Right atrium auricular region (tissue), 2 donors: ENCODE measurements around the gene ULK1. TPM values are rescaled to one million over a fixed set of nuclear protein-coding genes. Genes with fewer than 3 reads are reported as not detected.

Source experiments
- DNase-seq: peaks from one replicate; pipeline ENCODE4 v3.0.0-alpha.2; 2019; ENCODE audit warnings: low spot score
- H3K27ac ChIP-seq, 2 donors: fragments of 200-600 bp; sonication (generic); 1 replicate in 1 of 2; 2 replicates in 1 of 2; pipeline ENCODE4 v1.5.1; 2016 to 2019
- H3K27me3 ChIP-seq, 2 donors: fragments of 200-600 bp; sonication (generic); one replicate each; pipeline versions ENCODE4 v1.5.1 to v1.6.0; 2017 to 2019
- H3K36me3 ChIP-seq: fragments of 200-600 bp; sonication (generic); one replicate; pipeline ENCODE4 v1.5.1; 2016
- H3K4me1 ChIP-seq, 2 donors: fragments of 200-600 bp; sonication (generic); one replicate each; pipeline versions ENCODE4 v1.5.1 to v1.6.0; 2017 to 2019
- H3K4me3 ChIP-seq, 2 donors: fragments of 200-600 bp; sonication (generic); 1 replicate in 1 of 2; 2 replicates in 1 of 2; pipeline ENCODE4 v1.5.1; 2017 to 2019; ENCODE audit warnings: mild to moderate bottlenecking in 1 of 2, moderate library complexity in 1 of 2
- H3K9me3 ChIP-seq, 2 donors: fragments of 200-600 bp; sonication (generic); one replicate each; pipeline ENCODE4 v1.5.1; 2019
- CTCF ChIP-seq, 2 donors: fragments of 200-600 bp; sonication (generic); IDR thresholded peaks; one replicate each; pipeline ENCODE4 v1.5.1; 2019; ENCODE audit warnings: antibody characterized with exemption in 2 of 2
- total RNA-seq, 2 donors: library from RNA; depleted of rRNA; stranded (reverse); fragments of >200 nt; gene quantifications; one replicate each; pipeline ENCODE4 v1.1.0, GENCODE V29; 2016

ULK1 gene
- total RNA-seq, 2 donors from 2014 or later: 16.2 to 23.4 TPM

DNA sequence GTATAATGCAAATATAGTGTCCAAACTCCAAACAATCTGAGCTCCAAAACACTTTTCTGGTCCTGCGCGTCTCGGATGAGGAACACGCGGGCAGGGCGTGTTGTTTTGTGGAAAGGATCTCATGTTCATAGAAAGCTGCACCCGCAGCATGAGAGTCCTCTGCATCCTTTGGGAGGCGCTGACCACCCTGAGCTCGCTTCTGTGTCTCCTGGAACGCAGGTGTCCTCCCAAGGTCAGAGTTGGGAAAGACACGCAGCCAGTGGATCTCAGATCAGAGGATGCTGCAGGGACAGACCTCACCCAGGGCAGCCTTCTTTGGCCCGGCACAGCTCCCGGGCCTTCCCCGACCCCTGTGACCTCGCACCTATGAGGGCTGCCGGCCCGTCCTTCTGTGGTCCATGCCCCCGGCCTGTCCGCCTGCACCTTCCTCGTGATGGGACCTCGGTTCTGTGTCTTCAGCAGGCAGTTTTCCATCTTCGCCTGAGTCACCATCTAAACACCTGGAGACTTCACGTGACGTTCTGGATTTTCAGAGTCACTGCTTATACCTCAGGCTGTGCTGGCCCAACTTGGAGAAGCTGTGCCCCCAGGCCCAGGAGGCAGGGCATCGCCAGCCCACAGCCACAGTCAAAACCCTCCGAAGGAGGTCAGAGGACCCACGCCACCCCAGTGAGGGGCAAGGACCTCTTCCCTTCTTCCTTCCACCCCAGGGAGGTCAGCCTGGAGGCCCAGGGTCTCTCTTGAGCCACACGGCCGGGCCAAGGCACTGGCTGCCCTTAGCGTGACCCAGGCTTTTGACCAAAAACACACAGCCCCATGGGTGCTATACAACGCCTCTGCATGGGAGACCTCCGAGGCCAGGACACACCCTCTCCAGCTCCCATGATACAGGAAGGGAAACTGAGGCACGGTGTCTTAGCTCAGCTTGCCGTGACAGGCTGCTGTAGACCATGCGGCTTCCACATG, 40.3 kb upstream of the ULK1 start:
- Histone ChIP-seq H3K9me3 (no peaks in the 10 kb centered on the region), H3K4me3 (no peak overlapping the region), H3K27me3 (no peaks in the 10 kb centered on the region), H3K36me3 (no peaks in the 10 kb centered on the region), H3K27ac (no peak overlapping the region), H3K4me1 (no peaks in the 10 kb centered on the region)
- DNase-seq: no peak
- TF ChIP-seq CTCF (IDR thresholded peaks at IDR 0.05): no peak

DNA sequence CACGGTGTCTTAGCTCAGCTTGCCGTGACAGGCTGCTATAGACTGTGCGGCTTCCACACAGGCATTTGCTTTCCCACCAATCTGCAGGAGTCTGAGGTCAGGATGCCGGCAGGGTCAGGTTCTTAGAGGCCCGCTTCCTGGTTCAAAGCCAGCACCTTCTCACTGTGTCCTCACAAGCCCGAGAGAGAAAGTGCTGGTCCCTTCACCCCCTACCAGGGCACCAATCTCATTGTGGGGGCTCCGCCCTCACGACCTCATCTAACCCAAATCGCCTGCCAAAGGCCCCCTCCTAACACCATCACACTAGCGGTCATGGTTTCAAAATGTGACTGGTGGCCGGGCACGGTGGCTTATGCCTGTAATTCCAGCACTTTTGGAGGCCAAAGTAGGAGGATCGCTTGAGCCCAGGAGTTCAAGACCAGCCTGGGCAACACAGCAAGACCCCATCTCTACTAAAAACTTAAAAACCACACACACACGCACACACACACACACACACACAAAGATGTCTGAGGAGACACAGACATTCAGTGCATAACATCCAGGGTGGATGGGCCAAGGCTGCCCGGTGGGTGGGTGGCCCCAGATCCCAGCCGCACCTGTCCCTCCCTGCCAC, 39.5 kb upstream of the ULK1 start:
- no peak for DNase-seq
- H3K9me3 ChIP-seq: no peaks in the 10 kb centered on the region
- no peak for TF ChIP-seq CTCF (IDR thresholded peaks at IDR 0.05)
- no peak overlapping the region for H3K4me3 ChIP-seq
- H3K27ac ChIP-seq: no peak overlapping the region
- no peaks in the 10 kb centered on the region for H3K36me3 ChIP-seq
- H3K4me1 ChIP-seq: no peaks in the 10 kb centered on the region
- H3K27me3 ChIP-seq: no peaks in the 10 kb centered on the region

- DNase-seq: no peak
- TF ChIP-seq CTCF (IDR thresholded peaks at IDR 0.05): no peak
- Histone ChIP-seq H3K27me3 (no peaks in the 10 kb centered on the region), H3K4me3 (no peak overlapping the region), H3K36me3 (no peaks in the 10 kb centered on the region), H3K9me3 (no peaks in the 10 kb centered on the region), H3K4me1 (no peaks in the 10 kb centered on the region), H3K27ac (no peak overlapping the region)
Observed at GRCh38 chr12:131855521-131856142, 38.8 kb upstream of the ULK1 start.

DNA sequence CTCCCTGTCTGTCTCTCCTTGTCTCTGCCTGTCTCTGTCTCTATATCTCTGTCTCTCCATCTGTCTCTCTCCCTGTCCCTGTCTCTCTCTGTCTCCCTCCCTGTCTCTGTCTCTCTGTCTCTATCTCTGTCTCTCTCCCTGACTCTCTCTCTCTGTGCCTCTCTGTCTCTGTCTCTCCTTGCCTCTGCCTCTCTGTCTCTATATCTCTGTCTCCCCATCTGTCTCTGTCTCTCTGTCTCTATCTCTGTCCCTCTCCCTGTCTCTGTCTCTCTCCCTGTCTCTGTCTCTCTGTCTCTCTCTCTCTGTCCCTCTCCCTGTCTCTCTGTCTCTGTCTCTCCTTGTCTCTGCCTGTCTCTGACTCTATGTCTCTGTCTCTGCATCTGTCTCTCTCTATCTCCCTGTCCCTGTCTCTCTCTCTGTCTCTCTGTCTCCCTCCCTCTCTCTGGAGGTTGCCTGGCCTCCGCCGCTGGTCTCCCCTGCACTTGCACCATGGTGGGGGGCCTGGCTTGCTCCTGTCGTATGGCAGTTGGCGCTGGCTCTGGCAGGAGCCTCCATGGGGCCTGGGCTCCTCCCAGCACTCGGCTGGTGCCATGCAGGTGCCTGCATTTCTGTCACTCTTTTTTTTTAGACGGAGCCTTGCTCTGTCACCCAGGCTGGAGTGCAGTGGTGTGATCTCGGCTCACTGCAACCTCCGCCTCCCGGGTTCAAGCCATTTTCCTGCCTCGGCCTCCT, 37.9 kb upstream of the ULK1 start:
- Histone ChIP-seq H3K4me3 (no peak overlapping the region), H3K4me1 (no peaks in the 10 kb centered on the region), H3K27me3 (no peaks in the 10 kb centered on the region), H3K9me3 (no peaks in the 10 kb centered on the region), H3K36me3 (no peaks in the 10 kb centered on the region), H3K27ac (no peak overlapping the region)
- DNase-seq: no peak
- TF ChIP-seq CTCF (IDR thresholded peaks at IDR 0.05): no peak

GRCh38 chr12:131857908-131858850, 36.2 kb upstream of the ULK1 start:
- Histone ChIP-seq H3K36me3 (no peaks in the 10 kb centered on the region), H3K4me1 (no peaks in the 10 kb centered on the region), H3K4me3 (no peak overlapping the region), H3K27ac (no peak overlapping the region), H3K9me3 (no peaks in the 10 kb centered on the region), H3K27me3 (no peaks in the 10 kb centered on the region)
- no peak for TF ChIP-seq CTCF (IDR thresholded peaks at IDR 0.05)
- no peak for DNase-seq
